A673 (cell line): Measurements from ENCODE around the gene WDR27.

Experiments
- EZH2 ChIP-seq: fragments of 200-600 bp; sonication (generic); IDR thresholded peaks from 2 replicates; pipeline ENCODE4 v1.6.1; 2017; ENCODE audit warnings: borderline replicate concordance, low read depth, mild to moderate bottlenecking, mixed read lengths, antibody characterized with exemption, low read length; ENCODE audit not compliant: poor library complexity, severe bottlenecking
- TF ChIP-seq, protein P1 (sequence below): fragments of 300-800, 200-600 bp; sonication (generic); conservative IDR thresholded peaks from 2 replicates; pipeline ENCODE4 v1.5.1; 2017; ENCODE audit warnings: low read depth, mild to moderate bottlenecking, antibody characterized with exemption, low read length, moderate library complexity, mixed read lengths

DNA sequence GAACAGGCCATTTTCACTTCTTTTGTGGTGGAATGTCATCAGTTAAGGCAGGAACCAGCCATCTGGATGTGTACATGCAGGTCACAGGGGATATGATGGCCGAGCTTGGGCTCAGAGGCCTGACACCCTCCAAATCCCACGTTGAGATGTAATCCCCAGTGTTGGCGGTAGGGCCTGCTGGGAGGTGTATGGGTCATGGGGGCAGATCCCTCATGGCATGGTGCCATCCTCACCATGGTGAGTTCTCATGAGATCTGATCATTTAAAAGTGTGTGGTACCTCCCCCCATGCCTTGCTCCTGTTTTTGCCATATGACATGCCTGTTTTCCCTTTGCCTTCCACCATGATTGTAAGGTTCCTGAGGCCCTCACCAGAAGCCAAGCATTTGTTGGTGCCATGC lies 26.8 kb downstream of the WDR27 start:
- TF ChIP-seq, protein P1, sequence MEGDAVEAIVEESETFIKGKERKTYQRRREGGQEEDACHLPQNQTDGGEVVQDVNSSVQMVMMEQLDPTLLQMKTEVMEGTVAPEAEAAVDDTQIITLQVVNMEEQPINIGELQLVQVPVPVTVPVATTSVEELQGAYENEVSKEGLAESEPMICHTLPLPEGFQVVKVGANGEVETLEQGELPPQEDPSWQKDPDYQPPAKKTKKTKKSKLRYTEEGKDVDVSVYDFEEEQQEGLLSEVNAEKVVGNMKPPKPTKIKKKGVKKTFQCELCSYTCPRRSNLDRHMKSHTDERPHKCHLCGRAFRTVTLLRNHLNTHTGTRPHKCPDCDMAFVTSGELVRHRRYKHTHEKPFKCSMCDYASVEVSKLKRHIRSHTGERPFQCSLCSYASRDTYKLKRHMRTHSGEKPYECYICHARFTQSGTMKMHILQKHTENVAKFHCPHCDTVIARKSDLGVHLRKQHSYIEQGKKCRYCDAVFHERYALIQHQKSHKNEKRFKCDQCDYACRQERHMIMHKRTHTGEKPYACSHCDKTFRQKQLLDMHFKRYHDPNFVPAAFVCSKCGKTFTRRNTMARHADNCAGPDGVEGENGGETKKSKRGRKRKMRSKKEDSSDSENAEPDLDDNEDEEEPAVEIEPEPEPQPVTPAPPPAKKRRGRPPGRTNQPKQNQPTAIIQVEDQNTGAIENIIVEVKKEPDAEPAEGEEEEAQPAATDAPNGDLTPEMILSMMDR, result no peak
- TF ChIP-seq EZH2, result no peak
